HG03457 (cell line): Measurements from ENCODE around the gene STXBP4.

ENCODE experiments used
- ATAC-seq: cut with Tn5 transposase; IDR thresholded peaks from one replicate; pipeline ENCODE4 v1.9.1; 2021; ENCODE audit warnings: moderate number of reproducible peaks; ENCODE audit not compliant: unreplicated experiment

STXBP4 gene

GRCh38 chr17:55116440-55116914 is 147.9 kb downstream of the STXBP4 start:
- ATAC-seq: no peak

DNA sequence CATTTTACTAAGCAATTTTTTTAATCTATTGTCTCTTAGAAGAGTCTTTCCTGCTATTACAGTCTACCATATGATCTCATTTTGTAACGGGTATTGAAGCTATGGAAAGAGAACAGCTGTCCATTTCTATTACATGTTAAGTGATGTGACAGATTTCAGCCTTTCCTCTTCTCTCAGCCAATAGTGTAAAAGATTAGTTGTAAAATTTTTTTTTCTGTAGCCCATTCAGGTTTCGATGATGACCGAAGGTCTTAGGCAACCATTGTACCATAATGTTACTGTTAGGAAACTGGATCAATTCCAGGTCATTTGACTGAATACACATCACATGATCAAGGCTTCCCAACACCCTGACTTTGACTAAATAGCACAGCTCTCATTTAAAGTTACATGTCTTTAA is 148.6 kb downstream of the STXBP4 start:
- ATAC-seq: no peak

DNA sequence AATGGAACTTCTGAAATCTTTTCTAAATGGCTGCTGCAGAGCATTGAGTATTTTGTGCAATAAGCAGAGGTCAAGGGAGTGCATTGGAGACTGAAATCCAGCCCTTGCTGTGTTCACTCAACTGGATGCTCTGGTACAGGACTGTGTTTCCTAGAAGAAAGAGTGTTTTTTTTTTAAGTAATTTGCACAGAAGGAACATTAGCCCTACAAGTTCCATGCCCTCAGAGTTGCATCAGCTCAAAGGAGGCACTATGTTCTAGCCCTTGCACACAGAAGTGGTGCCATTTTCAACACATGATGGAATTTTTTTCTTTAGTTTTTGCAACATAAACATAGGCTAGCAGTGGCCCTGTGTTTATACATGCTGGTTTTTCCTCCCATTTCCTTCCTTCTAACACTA is 152.1 kb downstream of the STXBP4 start:
- no peak for ATAC-seq

GRCh38 chr17:55121268-55121667 is 152.7 kb downstream of the STXBP4 start:
- ATAC-seq: no peak

GRCh38 chr17:55122114-55122513 is 153.5 kb downstream of the STXBP4 start:
- no peak for ATAC-seq

GRCh38 chr17:55124730-55125360 is 156.3 kb downstream of the STXBP4 start:
- no peak for ATAC-seq

DNA sequence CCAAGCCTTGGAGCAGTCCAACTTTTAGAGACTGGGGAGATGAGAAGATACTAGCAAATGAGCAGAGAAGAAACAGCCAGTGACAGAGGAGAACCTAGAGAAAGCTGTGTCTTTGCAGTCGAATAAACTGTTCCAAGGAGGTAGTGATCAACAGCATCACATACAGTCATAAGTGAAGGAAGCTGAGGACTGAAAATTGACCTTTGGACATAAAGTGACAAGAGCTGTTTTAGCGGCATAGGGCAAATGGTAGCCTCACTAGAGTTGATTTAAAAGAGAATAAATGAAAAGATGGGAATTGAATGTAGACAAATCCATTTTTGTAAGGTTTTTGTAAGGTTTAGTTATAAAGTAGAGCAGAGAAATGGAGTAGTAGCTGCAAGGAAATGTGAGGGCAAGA is 165.0 kb downstream of the STXBP4 start:
- ATAC-seq: no peak

DNA sequence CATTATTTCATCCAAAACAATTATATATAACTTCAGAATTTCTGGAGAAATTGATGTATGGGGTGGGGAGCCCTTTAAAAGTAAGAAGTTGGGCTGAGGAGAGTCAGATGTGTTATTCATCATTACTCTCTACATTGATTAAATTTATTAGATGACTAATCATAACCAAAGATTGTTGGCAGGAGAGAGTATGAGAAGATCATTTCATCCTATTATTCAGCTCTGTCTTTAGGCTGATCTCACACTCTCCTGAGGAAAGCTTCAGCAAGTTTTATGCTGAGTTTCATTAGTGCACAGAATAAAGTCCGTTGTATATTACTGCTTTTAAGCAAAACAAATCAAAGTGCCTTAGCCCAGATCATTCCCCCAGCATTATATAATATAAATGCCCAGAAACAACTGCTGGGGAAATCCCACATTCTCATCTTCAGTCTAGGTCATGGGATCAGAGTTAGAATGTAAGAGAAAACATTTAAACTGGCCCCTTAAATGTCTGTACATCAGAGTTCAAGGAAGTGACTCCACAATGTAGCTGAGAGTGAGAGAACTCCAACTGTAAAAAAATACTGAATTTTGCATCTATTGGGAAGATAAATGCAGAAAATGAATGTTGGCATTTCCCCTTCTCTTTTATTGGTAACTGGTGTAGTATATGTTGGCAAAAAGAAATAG is 166.1 kb downstream of the STXBP4 start:
- no peak for ATAC-seq

GRCh38 chr17:55140809-55141208 is 172.2 kb downstream of the STXBP4 start:
- ATAC-seq: no peak

GRCh38 chr17:55144518-55144917 is 176.0 kb downstream of the STXBP4 start:
- ATAC-seq: no peak

GRCh38 chr17:55149485-55149884 is 180.9 kb downstream of the STXBP4 start:
- ATAC-seq: no peak

- no peak for ATAC-seq
Observed at GRCh38 chr17:55152236-55152635, 183.7 kb downstream of the STXBP4 start.

DNA sequence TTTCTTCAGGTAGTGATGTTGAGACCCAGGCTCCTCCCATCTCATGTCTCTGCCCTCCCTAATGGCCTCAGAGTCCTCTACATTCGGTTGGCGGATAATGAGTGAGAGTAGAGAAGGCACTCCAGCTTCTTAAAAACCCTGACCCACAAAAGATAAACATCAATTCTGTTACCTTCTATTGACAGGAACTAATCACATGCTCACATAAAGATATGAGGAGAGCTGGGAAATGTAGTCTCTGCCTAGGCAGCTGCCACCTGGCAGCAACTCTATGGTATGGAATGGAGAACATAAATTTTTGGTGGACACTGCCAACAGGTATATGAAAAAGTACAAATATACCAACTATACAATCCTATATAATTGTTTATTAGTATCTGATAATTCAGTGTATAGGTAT is 185.5 kb downstream of the STXBP4 start:
- no peak for ATAC-seq

DNA sequence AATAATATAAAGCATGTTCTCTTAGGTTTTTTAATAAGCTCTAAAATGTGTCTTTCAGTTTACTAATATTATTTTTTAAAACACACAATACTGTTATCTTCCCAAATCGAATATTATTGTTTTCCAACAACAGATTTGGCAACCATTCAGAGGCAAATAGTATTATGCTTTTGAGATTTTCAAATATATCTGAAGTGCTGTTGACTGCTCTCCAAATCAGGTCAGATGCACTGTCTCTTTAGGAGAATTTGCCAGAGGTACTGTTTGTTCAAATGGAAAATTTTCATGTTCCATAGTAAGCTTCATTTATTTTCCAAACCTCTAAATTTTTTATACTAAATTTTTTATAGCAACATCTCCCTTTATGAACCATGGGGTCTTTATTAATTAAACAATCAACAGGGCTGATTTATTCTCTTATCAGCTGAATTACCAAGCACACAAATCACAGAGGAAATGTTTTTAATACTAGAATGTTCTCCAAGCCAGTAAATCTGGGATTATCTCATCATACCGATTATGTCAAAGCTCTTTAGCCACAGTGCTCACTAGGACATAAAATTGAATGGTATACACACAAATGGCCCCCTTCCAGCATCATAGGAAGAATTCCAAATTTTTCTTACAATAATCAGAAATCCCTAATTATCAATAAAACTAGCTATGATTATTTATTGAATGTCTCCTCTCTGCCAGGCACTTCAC is 187.4 kb downstream of the STXBP4 start:
- no peak for ATAC-seq

DNA sequence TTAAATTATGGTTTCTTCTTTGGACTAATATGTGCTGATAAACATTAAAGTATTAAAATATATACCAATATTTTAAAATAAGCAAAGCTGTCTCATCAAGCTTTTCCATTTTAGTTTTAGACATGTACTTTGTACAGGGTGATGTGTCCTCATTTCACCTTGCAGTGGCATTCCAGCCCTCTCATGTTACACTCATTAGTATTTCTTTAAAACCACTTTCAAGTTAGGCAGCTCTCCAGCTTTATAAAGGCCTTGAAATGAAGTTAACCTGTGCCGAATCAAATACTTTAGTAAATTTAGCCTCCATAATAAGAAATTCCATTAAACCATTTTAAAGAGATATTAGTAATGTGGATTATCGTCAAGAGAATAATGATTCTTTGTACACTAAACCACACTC is 188.6 kb downstream of the STXBP4 start:
- ATAC-seq: no peak

GRCh38 chr17:55158439-55158838 is 189.9 kb downstream of the STXBP4 start:
- no peak for ATAC-seq

- no peak for ATAC-seq
Observed at GRCh38 chr17:55159251-55159650, 190.7 kb downstream of the STXBP4 start.

GRCh38 chr17:55160501-55160900 is 191.9 kb downstream of the STXBP4 start:
- ATAC-seq: no peak

GRCh38 chr17:55161935-55162555 is 193.5 kb downstream of the STXBP4 start:
- ATAC-seq: no peak

DNA sequence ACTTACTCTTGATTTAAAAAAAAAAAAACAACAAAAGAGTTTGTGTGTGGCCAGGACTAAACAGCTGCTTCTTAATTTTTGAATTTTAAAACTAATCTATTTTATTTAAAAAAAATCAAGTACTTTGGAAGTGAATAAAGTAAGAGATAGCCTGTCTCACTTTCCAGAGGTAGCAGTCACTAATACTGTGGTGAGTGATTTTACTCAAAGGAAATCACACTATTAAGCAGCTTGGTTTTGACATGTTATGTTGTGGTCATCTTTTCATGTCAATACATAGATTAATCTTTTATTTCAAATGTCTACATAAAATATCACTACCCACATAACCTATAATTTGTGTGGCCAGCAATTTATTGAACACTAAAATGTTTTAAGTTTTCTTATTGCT is 194.0 kb downstream of the STXBP4 start:
- ATAC-seq: no peak

- no peak for ATAC-seq
Observed at GRCh38 chr17:55163408-55163807, 194.8 kb downstream of the STXBP4 start.

- ATAC-seq: no peak
Observed at GRCh38 chr17:55166506-55166905, 197.9 kb downstream of the STXBP4 start.
